HG02763 (cell line): Measurements from ENCODE around the gene APOH.
"Not testable (repeated sequence)": the region's sequence is repeated elsewhere in the genome, so short reads cannot be mapped to it uniquely, and the experiment has no call there.

Experiments used
- ATAC-seq: cut with Tn5 transposase; IDR thresholded peaks from one replicate; pipeline ENCODE4 v1.9.1; 2021; ENCODE audit warnings: mild to moderate bottlenecking, moderate library complexity; ENCODE audit not compliant: unreplicated experiment

Gene APOH, protein sequence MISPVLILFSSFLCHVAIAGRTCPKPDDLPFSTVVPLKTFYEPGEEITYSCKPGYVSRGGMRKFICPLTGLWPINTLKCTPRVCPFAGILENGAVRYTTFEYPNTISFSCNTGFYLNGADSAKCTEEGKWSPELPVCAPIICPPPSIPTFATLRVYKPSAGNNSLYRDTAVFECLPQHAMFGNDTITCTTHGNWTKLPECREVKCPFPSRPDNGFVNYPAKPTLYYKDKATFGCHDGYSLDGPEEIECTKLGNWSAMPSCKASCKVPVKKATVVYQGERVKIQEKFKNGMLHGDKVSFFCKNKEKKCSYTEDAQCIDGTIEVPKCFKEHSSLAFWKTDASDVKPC

GRCh38 chr17:66228887-66229782 is at the start of gene APOH:
TSS of gene APOH (minus strand) at chr17:66229415. CDS start at chr17:66229379, 36 bp downstream.
- ATAC-seq: no peak

DNA sequence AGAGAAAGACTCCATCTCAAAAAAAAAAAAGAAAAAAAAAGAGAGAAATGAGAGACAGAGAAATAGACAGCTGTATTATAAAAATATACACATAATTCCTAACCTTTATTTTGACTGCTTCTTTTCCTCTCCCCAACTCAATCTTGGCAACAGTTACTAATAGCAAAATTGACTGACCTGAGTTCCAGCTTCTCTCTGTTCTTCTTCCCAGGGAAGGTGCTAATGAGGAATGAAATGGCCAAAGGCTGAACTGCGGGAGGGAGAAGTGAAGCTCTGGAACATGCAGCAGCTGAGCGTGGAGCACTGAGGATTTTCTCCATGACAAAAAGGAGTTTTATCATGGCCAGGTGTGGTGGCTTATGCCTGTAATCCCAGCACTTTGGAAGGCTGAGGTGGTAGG is 48.0 kb upstream of the APOH start:
- ATAC-seq: no peak

- no peak for ATAC-seq
Measured at GRCh38 chr17:66276328-66276937, 47.2 kb upstream of the APOH start.

- no peak for ATAC-seq
Measured at GRCh38 chr17:66275651-66276050, 46.4 kb upstream of the APOH start.

DNA sequence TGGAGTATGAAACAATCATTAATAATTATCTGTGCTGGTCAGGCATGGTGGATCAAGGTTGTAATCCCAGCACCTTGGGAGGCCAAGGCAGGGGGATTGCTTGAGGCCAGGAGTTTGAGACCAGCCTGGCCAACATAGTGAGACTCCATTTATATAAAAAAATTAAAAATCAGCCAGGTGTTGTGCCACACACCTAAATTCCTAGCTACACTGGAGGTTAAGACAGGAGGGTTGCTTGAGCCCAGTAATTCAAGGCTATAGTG is 44.3 kb upstream of the APOH start:
- ATAC-seq: no peak

DNA sequence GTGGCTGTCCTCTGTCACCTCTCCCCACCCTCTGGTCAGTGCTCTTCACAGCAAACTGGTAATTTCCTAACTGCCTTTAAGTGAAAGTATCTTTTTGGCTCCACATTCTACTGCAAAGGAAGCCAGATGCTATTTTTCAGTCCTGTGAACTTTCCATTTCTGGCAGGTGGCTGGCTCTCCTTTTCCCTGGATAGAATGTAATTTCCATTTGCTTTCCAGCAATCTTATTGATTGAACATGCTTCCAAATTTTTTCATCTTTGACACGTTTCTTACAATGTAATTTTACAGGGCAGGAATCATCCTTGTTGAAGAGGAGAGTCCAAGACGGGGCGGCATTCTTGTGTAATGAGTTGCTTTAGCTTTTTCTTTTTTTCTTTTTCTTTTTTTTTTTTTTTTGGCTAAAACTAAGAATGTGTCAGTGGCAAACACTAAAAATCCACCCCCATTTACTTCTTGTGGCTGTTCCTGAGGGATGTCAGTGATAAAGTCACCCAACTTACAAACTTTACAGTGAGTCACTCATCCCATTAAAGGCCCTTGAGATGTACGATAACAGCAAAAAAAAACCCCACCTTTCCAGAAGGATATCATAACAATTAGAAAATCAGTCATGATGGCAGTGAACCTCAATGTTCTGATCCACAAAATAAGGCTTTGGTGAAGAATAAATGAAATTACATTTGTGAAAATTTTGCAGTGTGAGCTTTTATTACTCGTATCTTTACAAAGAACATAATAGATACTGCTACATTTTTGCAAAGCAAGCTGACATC is 43.8 kb upstream of the APOH start:
- no peak for ATAC-seq

GRCh38 chr17:66271512-66271911 is 42.3 kb upstream of the APOH start:
- ATAC-seq: no peak

- no peak for ATAC-seq
Measured at GRCh38 chr17:66270106-66270505, 40.9 kb upstream of the APOH start.

DNA sequence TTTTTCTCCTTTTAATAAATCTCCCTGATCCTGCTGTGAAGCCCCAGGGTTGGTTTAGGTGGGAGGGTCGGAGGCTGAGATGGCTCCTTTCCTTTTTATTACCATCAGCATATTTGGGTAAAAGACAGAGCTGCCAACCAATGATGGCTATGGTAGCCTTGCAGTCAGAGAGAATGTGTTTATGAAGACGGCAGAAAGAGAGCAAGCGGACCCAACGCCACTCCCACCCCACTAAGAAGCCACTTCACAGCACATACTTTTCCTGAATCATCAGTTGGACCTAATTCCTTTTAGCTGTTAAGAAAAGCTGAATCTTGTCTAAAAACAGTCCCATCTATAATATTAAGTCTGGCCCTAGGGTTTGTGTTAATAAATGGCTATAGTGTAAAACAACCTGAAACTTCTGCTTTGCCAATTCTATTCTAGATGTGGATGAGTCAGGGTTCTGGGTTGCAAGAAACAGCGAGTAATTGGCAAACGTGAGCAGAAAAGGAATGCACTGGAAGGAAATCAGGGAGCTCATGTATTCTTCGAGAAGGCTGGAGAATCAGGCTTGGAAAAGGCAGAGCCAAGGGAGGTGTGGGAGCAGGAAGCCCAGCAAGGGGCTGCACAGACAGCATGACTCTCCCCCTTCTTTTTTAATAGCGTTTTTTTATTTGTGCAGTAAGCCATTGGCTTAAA is 39.2 kb upstream of the APOH start:
- no peak for ATAC-seq

DNA sequence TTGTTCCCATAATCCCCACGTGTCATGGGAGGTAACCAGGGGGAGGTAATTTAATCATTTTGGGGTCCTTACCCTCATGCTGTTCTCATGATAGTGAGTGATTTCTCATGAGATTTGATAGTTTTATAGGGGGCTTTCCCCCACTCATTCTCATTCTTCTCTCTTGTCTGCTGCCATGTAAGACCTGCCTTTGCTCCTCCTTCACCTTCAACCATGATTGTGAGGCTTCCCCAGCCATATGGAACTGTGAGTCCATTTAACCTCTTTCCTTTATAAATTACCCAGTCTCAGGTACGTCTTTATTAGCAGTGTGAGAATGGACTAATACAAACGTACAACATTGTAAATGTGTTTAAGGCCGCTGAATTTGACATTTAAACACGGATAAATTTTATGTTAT is 35.5 kb upstream of the APOH start:
- ATAC-seq: no peak

DNA sequence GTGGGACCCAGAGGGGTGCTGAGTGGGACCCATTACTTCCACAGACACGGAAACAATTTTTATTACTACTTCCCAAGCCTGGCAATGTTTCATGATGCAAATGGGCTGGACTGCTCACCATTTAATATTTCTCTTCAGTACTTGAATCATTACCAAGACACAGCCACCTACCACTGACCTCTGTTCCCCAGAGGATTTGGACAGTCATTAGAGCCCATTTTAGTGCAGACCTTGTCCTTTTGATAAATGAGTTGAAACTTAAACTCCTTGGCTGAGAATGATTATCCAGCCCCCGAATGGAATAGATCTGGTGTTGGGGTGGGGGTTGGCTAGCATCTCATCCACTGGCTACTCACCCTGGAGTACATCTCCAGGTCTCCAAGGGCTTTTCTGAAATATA is 33.6 kb upstream of the APOH start:
- no peak for ATAC-seq

DNA sequence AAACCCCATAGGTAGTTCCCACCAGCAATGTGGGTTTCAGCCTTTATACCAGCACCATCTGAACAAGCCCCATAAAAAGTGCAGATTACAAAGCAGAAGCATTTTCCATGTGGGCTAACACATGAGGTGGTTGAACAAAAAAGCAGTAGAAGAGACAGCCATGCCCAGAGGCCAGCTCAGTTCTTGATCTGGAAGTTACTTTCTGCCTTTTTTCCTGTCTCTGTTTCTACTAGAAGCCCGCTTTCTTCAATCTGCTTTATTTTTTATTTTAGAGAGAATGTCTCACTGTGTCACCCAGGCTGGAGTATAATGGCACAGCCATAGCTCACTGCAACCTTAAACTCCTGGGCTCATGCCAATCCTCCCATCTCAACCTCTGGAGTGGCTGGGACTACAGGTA is 31.5 kb upstream of the APOH start:
- no peak for ATAC-seq

GRCh38 chr17:66260275-66260674 is 31.1 kb upstream of the APOH start:
- no peak for ATAC-seq

- ATAC-seq: no peak
Measured at GRCh38 chr17:66255527-66255971, 26.3 kb upstream of the APOH start.

DNA sequence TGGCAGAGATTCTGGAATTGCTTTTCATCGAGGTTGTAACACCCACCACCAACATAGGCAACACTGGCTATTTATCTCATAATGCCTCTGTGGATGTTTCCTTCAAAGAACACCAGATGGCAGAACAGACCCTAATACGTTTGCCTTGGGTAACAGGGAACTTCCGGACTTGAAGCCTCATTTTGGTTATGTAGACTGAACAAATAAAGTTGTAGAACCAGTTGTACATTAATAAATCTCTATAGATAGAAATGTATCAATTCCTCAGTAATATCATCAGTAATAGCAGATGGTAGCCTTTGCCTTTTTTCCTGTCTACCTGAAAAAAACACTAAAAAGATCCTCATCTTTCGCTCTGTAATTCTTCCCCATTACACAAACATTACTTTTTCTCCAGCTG is 25.9 kb upstream of the APOH start:
- ATAC-seq: no peak

- not testable (repeated sequence) for ATAC-seq
Measured at GRCh38 chr17:66253458-66253857, 24.2 kb upstream of the APOH start.

DNA sequence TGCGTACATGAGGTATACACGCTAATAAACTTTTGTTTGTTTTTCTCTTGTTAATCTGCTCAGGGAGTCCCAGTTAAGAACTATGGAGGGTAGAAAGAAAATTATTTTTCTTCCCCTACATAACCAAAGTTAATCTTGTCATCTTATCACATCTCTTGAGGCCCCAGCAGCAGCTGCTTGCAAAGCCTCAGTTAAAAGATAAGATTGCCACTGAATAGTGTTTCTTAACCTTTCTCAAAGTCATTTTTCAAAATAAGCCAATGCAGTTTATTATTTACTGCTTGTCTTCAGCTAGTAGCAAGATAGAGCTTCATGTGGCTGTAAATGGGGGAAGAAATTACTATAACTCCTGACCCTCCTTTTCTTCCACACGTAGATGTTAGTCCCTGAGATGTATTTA is 21.5 kb upstream of the APOH start:
- ATAC-seq: no peak

GRCh38 chr17:66248285-66248684 is 19.1 kb upstream of the APOH start:
- ATAC-seq: no peak

DNA sequence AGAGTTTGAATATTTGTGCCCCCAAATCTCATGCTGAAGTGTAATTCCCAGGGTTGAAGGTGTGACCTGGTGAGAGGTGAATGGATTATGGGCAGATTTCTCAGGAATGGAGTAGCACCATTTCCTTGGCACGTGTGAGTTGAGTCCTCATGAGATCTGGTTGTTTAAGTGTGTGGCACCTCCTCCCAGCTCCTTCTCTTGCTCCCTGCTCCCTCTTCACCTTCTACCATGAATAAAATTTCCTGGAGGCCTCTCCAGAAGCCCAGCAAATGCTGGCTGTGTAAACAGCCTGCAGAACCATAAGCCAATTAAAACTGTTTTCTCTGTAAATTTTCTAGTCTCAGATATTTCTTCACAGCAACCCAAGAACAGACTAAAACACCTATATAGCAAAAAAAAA is 12.6 kb upstream of the APOH start:
- no peak for ATAC-seq

DNA sequence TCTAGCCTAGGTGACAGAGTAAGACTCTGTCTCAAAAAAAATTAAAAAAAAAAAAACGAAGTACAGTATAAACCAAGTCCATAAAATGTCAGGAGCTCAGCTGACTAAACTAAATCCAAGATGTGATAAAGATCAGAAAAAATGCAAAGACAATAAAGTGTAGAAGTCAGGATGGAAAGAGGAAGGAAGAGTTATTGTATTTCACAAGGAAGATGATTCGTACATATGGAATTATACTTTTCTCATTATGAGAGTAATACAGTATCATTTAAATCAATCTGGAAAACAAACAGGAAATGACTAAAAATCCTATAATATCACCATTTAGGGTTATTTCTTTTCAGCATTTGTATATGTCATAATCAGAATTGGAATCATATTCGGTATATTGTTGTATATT is 11.4 kb upstream of the APOH start:
- no peak for ATAC-seq

- no peak for ATAC-seq
Measured at GRCh38 chr17:66240013-66240412, 10.8 kb upstream of the APOH start.
